SK-N-SH (cell line): ENCODE measurements around the gene LPP.

ENCODE experiments used
- GATA2 ChIP-seq: sonication (generic); formaldehyde crosslinking; IDR thresholded peaks from 2 replicates; pipeline ENCODE4 v1.5.0; 2020; ENCODE audit warnings: mild to moderate bottlenecking, missing genetic modification reagents
- RFX5 ChIP-seq: IDR thresholded peaks from 2 replicates; pipeline ENCODE4 v1.6.1; 2012; ENCODE audit warnings: mild to moderate bottlenecking, improper control_type of control experiment, low read length
- TF ChIP-seq, protein P1 (sequence below): IDR thresholded peaks from 2 replicates; pipeline ENCODE4 v1.4.0; 2012; ENCODE audit warnings: low read depth, borderline replicate concordance

- TF ChIP-seq, protein P1, sequence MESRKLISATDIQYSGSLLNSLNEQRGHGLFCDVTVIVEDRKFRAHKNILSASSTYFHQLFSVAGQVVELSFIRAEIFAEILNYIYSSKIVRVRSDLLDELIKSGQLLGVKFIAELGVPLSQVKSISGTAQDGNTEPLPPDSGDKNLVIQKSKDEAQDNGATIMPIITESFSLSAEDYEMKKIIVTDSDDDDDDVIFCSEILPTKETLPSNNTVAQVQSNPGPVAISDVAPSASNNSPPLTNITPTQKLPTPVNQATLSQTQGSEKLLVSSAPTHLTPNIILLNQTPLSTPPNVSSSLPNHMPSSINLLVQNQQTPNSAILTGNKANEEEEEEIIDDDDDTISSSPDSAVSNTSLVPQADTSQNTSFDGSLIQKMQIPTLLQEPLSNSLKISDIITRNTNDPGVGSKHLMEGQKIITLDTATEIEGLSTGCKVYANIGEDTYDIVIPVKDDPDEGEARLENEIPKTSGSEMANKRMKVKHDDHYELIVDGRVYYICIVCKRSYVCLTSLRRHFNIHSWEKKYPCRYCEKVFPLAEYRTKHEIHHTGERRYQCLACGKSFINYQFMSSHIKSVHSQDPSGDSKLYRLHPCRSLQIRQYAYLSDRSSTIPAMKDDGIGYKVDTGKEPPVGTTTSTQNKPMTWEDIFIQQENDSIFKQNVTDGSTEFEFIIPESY = no peak
- TF ChIP-seq RFX5 = no peak
- no peak for TF ChIP-seq GATA2
These were observed 432 bp upstream of the LPP start for GRCh38 chr3:188153437-188154013.
